Right lobe of liver (tissue), 6 donors: ENCODE data around the gene SMARCB1. TPM values are rescaled to one million over a fixed set of nuclear protein-coding genes. Genes with fewer than 3 reads are reported as not detected.

Experiments
- ATAC-seq, 4 donors: fragments of 200-7000 bp; cut with Tn5 transposase; one replicate each; pipeline ENCODE4 v1.9.1; 2020; ENCODE audit warnings: mild to moderate bottlenecking in 4 of 4, moderate library complexity in 4 of 4
- DNase-seq, 3 donors: peaks; one replicate each; pipeline ENCODE4 v3.0.0-alpha.2; 2020
- H3K27ac ChIP-seq, 3 donors: fragments of 200-600 bp; one replicate each; pipeline ENCODE4 v1.8.0; 2022
- H3K27me3 ChIP-seq, 2 donors: fragments of 200-600 bp; one replicate each; pipeline ENCODE4 v1.8.0; 2022
- H3K36me3 ChIP-seq, 4 donors: fragments of 200-600 bp; sonication (generic) in 1 of 4; one replicate each; pipeline versions ENCODE4 v1.5.1 to v1.8.0; 2017 to 2022; ENCODE audit warnings: control low read depth in 1 of 4
- H3K4me1 ChIP-seq, 4 donors: fragments of 200-600 bp; sonication (generic) in 1 of 4; one replicate each; pipeline versions ENCODE4 v1.5.1 to v1.8.0; 2017 to 2022; ENCODE audit warnings: control low read depth in 1 of 4
- H3K4me3 ChIP-seq, 3 donors: fragments of 200-600 bp; one replicate each; pipeline ENCODE4 v1.8.0; 2022
- H3K9me3 ChIP-seq, 4 donors: fragments of 200-600 bp; sonication (generic) in 1 of 4; one replicate each; pipeline versions ENCODE4 v1.5.1 to v1.8.0; 2017 to 2022; ENCODE audit warnings: control low read depth in 1 of 4
- POLR2A ChIP-seq: fragments of 450-650 bp; IDR thresholded peaks from one replicate; pipeline ENCODE4 v1.6.1; 2017; ENCODE audit warnings: antibody characterized with exemption, mild to moderate bottlenecking
- WGBS: methylation state at CpG from one replicate; pipeline ENCODE4 v1.1.6; 2018; ENCODE audit warnings: low coverage, low lambda C conversion rate; ENCODE audit not compliant: insufficient coverage; ENCODE audit errors: missing lambda C conversion rate; 5-methylcytosine and 5-hydroxymethylcytosine counted together
- intact Hi-C, 2 donors: fragments of 100-400 bp; cut with DNase I; formaldehyde crosslinking; loops; one replicate each; pipeline versions ENCODE4 v1.11.2 to v1.14.1; 2022
- total RNA-seq, 6 experiments: library from RNA; depleted of rRNA in 2 of 6; stranded (reverse); fragments of >200 nt in 2 of 6; fragmentation: NEBNext Ultra II Directional in 3 of 6; extraction: Animal tissue kit (Norgen Biotek cat#: 25700) in 3 of 6; gene quantifications; one replicate each; pipeline versions ENCODE4 v1.1.0 to v1.2.4, GENCODE V29; 2016 to 2023
- TF ChIP-seq, protein P1 (sequence below), 4 donors: fragments of 200-600 bp in 3 of 4; fragments of 450-650 bp in 1 of 4; IDR thresholded peaks; one replicate each; pipeline versions ENCODE4 v1.5.1 to v1.8.0; 2016 to 2022; ENCODE audit warnings: antibody characterized with exemption in 4 of 4, mild to moderate bottlenecking in 2 of 4
- donor health status: DM: no; HTN: yes; CAD: no.
- donor health status: DM: no; HTN: no; CAD: no.
- donor health status: DM: no; HTN: no; CAD: no.
- donor health status: DM: no; HTN: yes; CAD: no.
- donor health status: DM: no; HTN: yes; CAD: no.

Gene SMARCB1
- total RNA-seq, 6 experiments from 2014 or later = 19.9 to 70.2 (median 25.3) TPM

DNA sequence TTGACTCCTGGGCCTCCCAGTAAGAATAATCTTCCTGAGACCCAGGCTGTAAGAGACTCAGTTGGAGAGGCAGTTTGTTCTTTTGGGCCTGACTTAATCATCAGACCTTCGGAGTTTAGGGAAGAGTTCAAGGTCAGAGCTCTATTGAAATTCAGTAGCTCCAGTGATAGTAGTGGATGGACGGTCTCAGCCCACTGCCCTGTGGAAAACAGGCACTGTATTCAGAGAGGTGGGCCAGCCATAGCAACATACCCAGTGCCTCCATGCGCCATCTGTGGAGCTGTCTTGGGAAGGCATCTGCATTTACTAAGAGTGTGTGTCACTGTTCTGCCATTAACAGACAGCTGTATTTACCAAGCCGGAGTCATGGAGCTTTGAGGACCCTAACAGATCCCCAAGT, 2.9 kb downstream of the SMARCB1 start:
- Histone ChIP-seq H3K27me3 (no peaks in the 10 kb centered on the region), H3K9me3 (no peaks in the 10 kb centered on the region), H3K36me3 (peaks cover 0 to 21% (median 6%) of the 10 kb centered on the region in 4 donors), H3K4me3 (no peak overlapping the region), H3K27ac (no peak overlapping the region), H3K4me1 (peaks cover 0 to 31% (median 3%) of the 10 kb centered on the region in 4 donors)
- DNase-seq (peak in 1 of 3 donors; percentile 5), ATAC-seq (no peak)
- TF ChIP-seq, protein P1, sequence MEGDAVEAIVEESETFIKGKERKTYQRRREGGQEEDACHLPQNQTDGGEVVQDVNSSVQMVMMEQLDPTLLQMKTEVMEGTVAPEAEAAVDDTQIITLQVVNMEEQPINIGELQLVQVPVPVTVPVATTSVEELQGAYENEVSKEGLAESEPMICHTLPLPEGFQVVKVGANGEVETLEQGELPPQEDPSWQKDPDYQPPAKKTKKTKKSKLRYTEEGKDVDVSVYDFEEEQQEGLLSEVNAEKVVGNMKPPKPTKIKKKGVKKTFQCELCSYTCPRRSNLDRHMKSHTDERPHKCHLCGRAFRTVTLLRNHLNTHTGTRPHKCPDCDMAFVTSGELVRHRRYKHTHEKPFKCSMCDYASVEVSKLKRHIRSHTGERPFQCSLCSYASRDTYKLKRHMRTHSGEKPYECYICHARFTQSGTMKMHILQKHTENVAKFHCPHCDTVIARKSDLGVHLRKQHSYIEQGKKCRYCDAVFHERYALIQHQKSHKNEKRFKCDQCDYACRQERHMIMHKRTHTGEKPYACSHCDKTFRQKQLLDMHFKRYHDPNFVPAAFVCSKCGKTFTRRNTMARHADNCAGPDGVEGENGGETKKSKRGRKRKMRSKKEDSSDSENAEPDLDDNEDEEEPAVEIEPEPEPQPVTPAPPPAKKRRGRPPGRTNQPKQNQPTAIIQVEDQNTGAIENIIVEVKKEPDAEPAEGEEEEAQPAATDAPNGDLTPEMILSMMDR (IDR thresholded peaks at IDR 0.05) = no peak
- no peak for TF ChIP-seq POLR2A
- intact Hi-C loops = no loop called here
- WGBS = 52% methylated on average over 2 of the region's 4 CpGs

DNA sequence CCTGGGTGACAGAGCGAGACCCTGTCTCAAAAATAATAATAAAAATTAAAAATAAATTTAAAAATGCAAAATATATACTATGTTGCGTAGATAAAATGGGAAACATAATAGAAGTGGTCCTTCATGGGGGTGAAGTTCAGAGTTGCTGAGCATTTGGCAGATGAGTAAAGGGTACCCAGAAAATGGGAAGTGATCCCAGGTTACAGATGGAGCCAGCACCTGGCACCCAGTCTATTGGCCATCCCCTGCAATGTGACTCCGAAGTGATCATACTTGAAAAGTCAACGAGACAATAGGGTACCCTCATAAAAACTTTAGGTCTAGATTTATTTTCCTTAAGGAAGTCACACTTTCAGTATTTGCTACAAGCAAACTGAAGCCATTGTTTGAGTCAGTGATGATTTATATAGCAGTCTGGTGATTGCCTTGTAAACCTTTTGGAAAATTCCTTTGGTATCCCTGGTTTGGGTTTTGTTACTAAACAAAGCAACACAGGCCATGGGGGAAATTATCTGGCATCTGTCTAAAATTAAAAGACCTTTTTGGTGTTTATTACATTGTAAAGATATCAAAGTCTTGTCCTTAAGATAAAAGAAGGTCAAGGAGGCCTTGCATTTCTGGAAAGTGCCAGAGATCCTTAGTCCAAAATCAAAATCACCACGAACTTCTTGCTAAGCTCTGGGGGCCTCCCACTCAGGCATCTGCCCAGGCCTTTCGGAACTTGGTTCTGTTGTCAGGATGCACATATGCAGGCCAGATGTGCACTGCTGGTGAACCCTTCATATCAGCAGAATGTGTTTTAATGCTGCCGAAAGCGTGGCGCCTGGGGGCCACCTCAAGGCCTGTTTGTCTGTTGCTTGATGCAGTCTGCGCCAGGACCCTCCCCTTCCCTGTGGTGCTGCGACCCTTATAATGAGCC, 4.3 kb downstream of the SMARCB1 start:
- ATAC-seq (no peak), DNase-seq (peak in 1 of 3 donors; percentile 22)
- Histone ChIP-seq H3K27ac (no peak overlapping the region), H3K4me1 (peaks cover 0 to 27% (median 2%) of the 10 kb centered on the region in 4 donors), H3K36me3 (peaks cover 0 to 35% (median 12%) of the 10 kb centered on the region in 4 donors), H3K4me3 (no peak overlapping the region), H3K9me3 (no peaks in the 10 kb centered on the region), H3K27me3 (no peaks in the 10 kb centered on the region)
- intact Hi-C loops = no loop called here
- TF ChIP-seq POLR2A = no peak
- TF ChIP-seq, protein P1 (IDR thresholded peaks at IDR 0.05) = no peak
- 70% methylated on average over 11 of the region's 11 CpGs for WGBS

DNA sequence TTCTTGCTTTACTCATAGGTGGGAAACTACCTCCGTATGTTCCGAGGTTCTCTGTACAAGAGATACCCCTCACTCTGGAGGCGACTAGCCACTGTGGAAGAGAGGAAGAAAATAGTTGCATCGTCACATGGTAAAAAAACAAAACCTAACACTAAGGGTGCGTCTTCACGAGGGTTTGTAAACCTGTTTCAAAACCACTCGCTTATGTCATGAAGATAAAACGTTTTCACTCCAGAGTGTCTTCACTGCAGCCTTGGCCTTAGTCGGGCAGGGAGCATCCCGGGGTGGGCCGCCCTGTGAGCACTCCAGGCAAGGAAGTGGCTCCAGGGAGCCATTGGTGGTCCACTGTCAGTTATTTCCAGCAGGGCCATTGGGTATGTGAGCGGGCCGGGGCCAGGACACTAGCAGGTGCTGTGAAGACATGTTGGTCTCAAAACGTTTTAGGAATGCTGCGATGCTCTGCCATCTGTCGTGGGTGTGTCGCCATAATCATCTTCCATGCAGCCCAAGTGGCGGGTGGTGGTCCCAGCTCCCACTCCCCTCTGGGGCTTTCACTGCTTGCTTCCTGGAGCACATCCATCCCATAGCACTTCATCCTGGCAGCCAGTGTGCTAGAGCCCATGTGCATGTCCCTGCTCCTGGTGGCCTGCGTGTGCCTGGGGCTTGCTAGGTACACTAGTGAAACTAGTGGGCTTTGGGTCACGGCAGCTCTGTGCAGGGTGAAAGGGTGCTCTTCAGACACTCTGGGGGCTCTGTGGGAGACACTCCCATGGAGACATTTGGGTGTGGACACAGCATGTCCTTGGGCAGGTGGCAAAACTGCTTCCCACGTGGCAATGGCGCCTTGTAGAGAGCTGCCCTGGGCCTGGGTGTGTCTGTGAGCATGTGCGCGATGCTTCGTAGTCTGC, 5.2 kb downstream of the SMARCB1 start:
- H3K27me3 ChIP-seq = no peaks in the 10 kb centered on the region
- no peak for ATAC-seq
- TF ChIP-seq POLR2A = no peak
- TF ChIP-seq, protein P1 (IDR thresholded peaks at IDR 0.05) = no peak
- peaks cover 0 to 41% (median 16%) of the 10 kb centered on the region in 4 donors for H3K36me3 ChIP-seq
- H3K9me3 ChIP-seq = no peaks in the 10 kb centered on the region
- intact Hi-C loops = no loop called here
- no peak overlapping the region for H3K4me3 ChIP-seq
- WGBS = 82% methylated on average over 12 of the region's 25 CpGs
- no peak overlapping the region for H3K27ac ChIP-seq
- peak in 1 of 3 donors; percentile 37 for DNase-seq
- H3K4me1 ChIP-seq = peaks cover 0 to 21% (median 0%) of the 10 kb centered on the region in 4 donors

DNA sequence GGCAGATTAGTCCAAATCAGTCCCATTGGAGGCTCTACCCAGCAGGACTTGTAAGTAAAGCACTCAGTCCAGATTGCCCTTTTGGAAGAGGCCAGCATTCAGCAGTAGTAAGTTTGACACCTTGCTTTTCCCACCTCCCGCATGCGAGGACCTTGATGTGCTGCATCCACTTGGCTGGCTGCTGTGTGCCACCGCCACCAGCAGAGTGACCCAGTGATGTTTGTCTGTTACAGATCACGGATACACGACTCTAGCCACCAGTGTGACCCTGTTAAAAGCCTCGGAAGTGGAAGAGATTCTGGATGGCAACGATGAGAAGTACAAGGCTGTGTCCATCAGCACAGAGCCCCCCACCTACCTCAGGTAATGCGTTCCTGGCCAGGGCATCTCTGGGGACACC, 6.6 kb downstream of the SMARCB1 start:
- peaks cover 0 to 47% (median 16%) of the 10 kb centered on the region in 4 donors for H3K36me3 ChIP-seq
- no peaks in the 10 kb centered on the region for H3K9me3 ChIP-seq
- H3K4me1 ChIP-seq = peaks cover 0 to 12% (median 0%) of the 10 kb centered on the region in 4 donors
- WGBS = 100% methylated on average over 2 of the region's 8 CpGs
- H3K27ac ChIP-seq = no peak overlapping the region
- no peaks in the 10 kb centered on the region for H3K27me3 ChIP-seq
- no peak overlapping the region for H3K4me3 ChIP-seq
- TF ChIP-seq, protein P1 (IDR thresholded peaks at IDR 0.05) = no peak
- no peak for TF ChIP-seq POLR2A
- intact Hi-C loops = no loop called here
- DNase-seq (peak in 1 of 3 donors; percentile 29), ATAC-seq (peak in 1 of 4 donors; percentile 13)
